ENCODE results near the gene GNAT3.

GNAT3 gene

GRCh38 chr7:80473751-80474150 lies 38.1 kb downstream of the GNAT3 start:
- in situ Hi-C loops (cut with HindIII; ENCODE audit: low sequenced_read_pairs), result no loop called here
- H3K4me3 ChIP-seq (ENCODE audit: low read depth, low read length), result no peak overlapping the region
- DNase-seq (ENCODE audit: low read depth), result no peak
- no peak for TF ChIP-seq CTCF (IDR thresholded peaks at IDR 0.05; ENCODE audit: low read depth, low read length, missing control alignments)

- no peak for DNase-seq (ENCODE audit: low read depth)
- in situ Hi-C loops (cut with HindIII; ENCODE audit: low sequenced_read_pairs), result no loop called here
- TF ChIP-seq CTCF (IDR thresholded peaks at IDR 0.05; ENCODE audit: low read depth, low read length, missing control alignments), result no peak
- H3K4me3 ChIP-seq (ENCODE audit: low read depth, low read length), result no peak overlapping the region
These were observed 39.2 kb downstream of the GNAT3 start for GRCh38 chr7:80472491-80473200.

- TF ChIP-seq CTCF (IDR thresholded peaks at IDR 0.05; ENCODE audit: low read depth, low read length, missing control alignments), result no peak
- H3K4me3 ChIP-seq (ENCODE audit: low read depth, low read length), result no peak overlapping the region
- in situ Hi-C loops (cut with HindIII; ENCODE audit: low sequenced_read_pairs), result no loop called here
- no peak for DNase-seq (ENCODE audit: low read depth)
These were observed 42.7 kb downstream of the GNAT3 start for GRCh38 chr7:80468931-80469714.

- TF ChIP-seq CTCF (IDR thresholded peaks at IDR 0.05; ENCODE audit: low read depth, low read length, missing control alignments), result no peak
- DNase-seq (ENCODE audit: low read depth), result no peak
- in situ Hi-C loops (cut with HindIII; ENCODE audit: low sequenced_read_pairs), result no loop called here
- no peak overlapping the region for H3K4me3 ChIP-seq (ENCODE audit: low read depth, low read length)
These were observed 44.8 kb downstream of the GNAT3 start for GRCh38 chr7:80467069-80467468.

GRCh38 chr7:80466636-80467035 lies 45.2 kb downstream of the GNAT3 start:
- TF ChIP-seq CTCF (IDR thresholded peaks at IDR 0.05; ENCODE audit: low read depth, low read length, missing control alignments), result no peak
- no peak overlapping the region for H3K4me3 ChIP-seq (ENCODE audit: low read depth, low read length)
- in situ Hi-C loops (cut with HindIII; ENCODE audit: low sequenced_read_pairs), result no loop called here
- no peak for DNase-seq (ENCODE audit: low read depth)

- no peak for TF ChIP-seq CTCF (IDR thresholded peaks at IDR 0.05; ENCODE audit: low read depth, low read length, missing control alignments)
- DNase-seq (ENCODE audit: low read depth), result no peak
- in situ Hi-C loops (cut with HindIII; ENCODE audit: low sequenced_read_pairs), result no loop called here
- no peak overlapping the region for H3K4me3 ChIP-seq (ENCODE audit: low read depth, low read length)
These were observed 47.7 kb downstream of the GNAT3 start for GRCh38 chr7:80464211-80464610.
